ENCODE measurements around the gene REX1BD. TPM values are rescaled to one million over a fixed set of nuclear protein-coding genes. Genes with fewer than 3 reads are reported as not detected.

The REX1BD gene
- total RNA-seq, 1 donor from 2014 or later = 79.3 TPM

- intact Hi-C loops (cut with DNase I) = no loop called here
- DNase-seq (ENCODE audit: missing footprints) (no peak), ATAC-seq (no peak)
These were observed 20.5 kb downstream of the REX1BD start for GRCh38 chr19:18608805-18609716.

- no peak for DNase-seq (ENCODE audit: missing footprints)
- intact Hi-C loops (cut with DNase I) = no loop called here
- ATAC-seq = no peak
These were observed 21.1 kb downstream of the REX1BD start for GRCh38 chr19:18609717-18610051.

- ATAC-seq (no peak), DNase-seq (ENCODE audit: missing footprints) (no peak)
- intact Hi-C loops (cut with DNase I) = no loop called here
These were observed 21.6 kb downstream of the REX1BD start for GRCh38 chr19:18610245-18610555.

- ATAC-seq (no peak), DNase-seq (ENCODE audit: missing footprints) (no peak)
- intact Hi-C loops (cut with DNase I) = no loop called here
These were observed 22.1 kb downstream of the REX1BD start for GRCh38 chr19:18610556-18611326.

GRCh38 chr19:18611327-18612050 is 22.9 kb downstream of the REX1BD start:
- no peak for DNase-seq (ENCODE audit: missing footprints)
- no peak for ATAC-seq
- intact Hi-C loops (cut with DNase I) = no loop called here

GRCh38 chr19:18612051-18612771 is 23.6 kb downstream of the REX1BD start:
- no peak for DNase-seq (ENCODE audit: missing footprints)
- intact Hi-C loops (cut with DNase I) = no loop called here
- no peak for ATAC-seq

GRCh38 chr19:18612772-18613588 is 24.4 kb downstream of the REX1BD start, which contains the start of gene TMEM59L:
Gene TMEM59L (plus strand): TSS chr19:18612870. CDS start chr19:18612959, 89 bp downstream.
- DNase-seq (ENCODE audit: missing footprints) = no peak
- intact Hi-C loops (cut with DNase I) = no loop called here
- no peak for ATAC-seq

- DNase-seq (ENCODE audit: missing footprints) = no peak
- no peak for ATAC-seq
- intact Hi-C loops (cut with DNase I) = no loop called here
These were observed 25.1 kb downstream of the REX1BD start for GRCh38 chr19:18613589-18614234.

GRCh38 chr19:18616023-18616422 is 27.4 kb downstream of the REX1BD start:
- ATAC-seq = no peak
- no peak for DNase-seq (ENCODE audit: missing footprints)
- intact Hi-C loops (cut with DNase I) = no loop called here

GRCh38 chr19:18617562-18617961 is 29.0 kb downstream of the REX1BD start:
- no peak for DNase-seq (ENCODE audit: missing footprints)
- no peak for ATAC-seq
- intact Hi-C loops (cut with DNase I) = no loop called here

GRCh38 chr19:18618236-18618635 is 29.6 kb downstream of the REX1BD start:
- ATAC-seq = no peak
- no peak for DNase-seq (ENCODE audit: missing footprints)
- intact Hi-C loops (cut with DNase I) = no loop called here

- ATAC-seq = no peak
- DNase-seq (ENCODE audit: missing footprints) = no peak
- intact Hi-C loops (cut with DNase I) = no loop called here
These were observed 31.7 kb downstream of the REX1BD start for GRCh38 chr19:18620311-18620710.

GRCh38 chr19:18620902-18621301 is 32.3 kb downstream of the REX1BD start:
- intact Hi-C loops (cut with DNase I) = no loop called here
- no peak for DNase-seq (ENCODE audit: missing footprints)
- ATAC-seq = no peak

GRCh38 chr19:18626906-18627305 is 38.3 kb downstream of the REX1BD start:
- DNase-seq (ENCODE audit: missing footprints) (no peak), ATAC-seq (no peak)
- intact Hi-C loops (cut with DNase I) = no loop called here

GRCh38 chr19:18629166-18630088 is 40.8 kb downstream of the REX1BD start:
- peak; percentile 96 for ATAC-seq
- DNase-seq (ENCODE audit: missing footprints) = peak; percentile 78
- intact Hi-C loops (cut with DNase I) = no loop called here

- DNase-seq (ENCODE audit: missing footprints) = no peak
- intact Hi-C loops (cut with DNase I) = no loop called here
These were observed 44.7 kb downstream of the REX1BD start for GRCh38 chr19:18633321-18633720.

More at GRCh38 chr19:18633321-18633720, 44.7 kb downstream of the REX1BD start:
- no peak for ATAC-seq
